ENCODE measurements around the gene AHR.

DNA sequence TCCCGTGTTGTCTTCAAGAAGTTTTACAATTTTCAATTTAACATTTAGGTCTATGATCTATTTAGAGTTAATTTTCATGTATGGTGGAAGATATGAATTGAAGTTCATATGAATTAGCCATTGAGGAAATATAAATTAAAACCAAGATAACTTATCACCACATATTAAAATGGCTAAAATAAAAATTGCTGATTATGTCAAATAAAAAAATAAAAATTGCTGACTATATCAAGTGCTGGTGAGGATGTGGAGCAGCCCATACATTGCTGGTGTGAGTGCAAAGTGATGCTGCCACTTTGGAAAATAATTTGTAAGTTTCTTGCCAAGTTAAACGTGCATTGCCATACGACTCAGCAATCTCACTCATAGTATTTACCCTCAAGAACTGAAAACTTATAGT, 44.6 kb upstream of the AHR start:
- TF ChIP-seq, protein P1, sequence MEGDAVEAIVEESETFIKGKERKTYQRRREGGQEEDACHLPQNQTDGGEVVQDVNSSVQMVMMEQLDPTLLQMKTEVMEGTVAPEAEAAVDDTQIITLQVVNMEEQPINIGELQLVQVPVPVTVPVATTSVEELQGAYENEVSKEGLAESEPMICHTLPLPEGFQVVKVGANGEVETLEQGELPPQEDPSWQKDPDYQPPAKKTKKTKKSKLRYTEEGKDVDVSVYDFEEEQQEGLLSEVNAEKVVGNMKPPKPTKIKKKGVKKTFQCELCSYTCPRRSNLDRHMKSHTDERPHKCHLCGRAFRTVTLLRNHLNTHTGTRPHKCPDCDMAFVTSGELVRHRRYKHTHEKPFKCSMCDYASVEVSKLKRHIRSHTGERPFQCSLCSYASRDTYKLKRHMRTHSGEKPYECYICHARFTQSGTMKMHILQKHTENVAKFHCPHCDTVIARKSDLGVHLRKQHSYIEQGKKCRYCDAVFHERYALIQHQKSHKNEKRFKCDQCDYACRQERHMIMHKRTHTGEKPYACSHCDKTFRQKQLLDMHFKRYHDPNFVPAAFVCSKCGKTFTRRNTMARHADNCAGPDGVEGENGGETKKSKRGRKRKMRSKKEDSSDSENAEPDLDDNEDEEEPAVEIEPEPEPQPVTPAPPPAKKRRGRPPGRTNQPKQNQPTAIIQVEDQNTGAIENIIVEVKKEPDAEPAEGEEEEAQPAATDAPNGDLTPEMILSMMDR (conservative IDR thresholded peaks at IDR 0.05; ENCODE audit: low read depth, low read length): no peak
- no peak for TF ChIP-seq EZH2 (IDR thresholded peaks at IDR 0.05; ENCODE audit: low read length, unreplicated experiment)

All from PC-3 (cell line).